ENCODE measurements around the gene B3GAT3. TPM values are rescaled to one million over a fixed set of nuclear protein-coding genes. Genes with fewer than 3 reads are reported as not detected.
A peak's percentile ranks its signal among the peaks of the same experiment; 100 is the strongest.

The B3GAT3 gene
- total RNA-seq, 4 donors from 2014 or later: 28.0 to 47.4 (median 40.8) TPM

GRCh38 chr11:62605467-62605866 is 16.3 kb downstream of the B3GAT3 start:
- H3K36me3 ChIP-seq: no peaks in the 10 kb centered on the region
- H3K4me3 ChIP-seq: no peak overlapping the region
- H3K27ac ChIP-seq: no peak overlapping the region
- TF ChIP-seq POLR2A (IDR thresholded peaks at IDR 0.05) (no peak), POLR2AphosphoS5 (IDR thresholded peaks at IDR 0.05) (no peak), EP300 (IDR thresholded peaks at IDR 0.05; ENCODE audit: low read depth) (no peak)
- TF ChIP-seq, protein P1, sequence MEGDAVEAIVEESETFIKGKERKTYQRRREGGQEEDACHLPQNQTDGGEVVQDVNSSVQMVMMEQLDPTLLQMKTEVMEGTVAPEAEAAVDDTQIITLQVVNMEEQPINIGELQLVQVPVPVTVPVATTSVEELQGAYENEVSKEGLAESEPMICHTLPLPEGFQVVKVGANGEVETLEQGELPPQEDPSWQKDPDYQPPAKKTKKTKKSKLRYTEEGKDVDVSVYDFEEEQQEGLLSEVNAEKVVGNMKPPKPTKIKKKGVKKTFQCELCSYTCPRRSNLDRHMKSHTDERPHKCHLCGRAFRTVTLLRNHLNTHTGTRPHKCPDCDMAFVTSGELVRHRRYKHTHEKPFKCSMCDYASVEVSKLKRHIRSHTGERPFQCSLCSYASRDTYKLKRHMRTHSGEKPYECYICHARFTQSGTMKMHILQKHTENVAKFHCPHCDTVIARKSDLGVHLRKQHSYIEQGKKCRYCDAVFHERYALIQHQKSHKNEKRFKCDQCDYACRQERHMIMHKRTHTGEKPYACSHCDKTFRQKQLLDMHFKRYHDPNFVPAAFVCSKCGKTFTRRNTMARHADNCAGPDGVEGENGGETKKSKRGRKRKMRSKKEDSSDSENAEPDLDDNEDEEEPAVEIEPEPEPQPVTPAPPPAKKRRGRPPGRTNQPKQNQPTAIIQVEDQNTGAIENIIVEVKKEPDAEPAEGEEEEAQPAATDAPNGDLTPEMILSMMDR (IDR thresholded peaks at IDR 0.05): no peak
- H3K9me3 ChIP-seq: no peaks in the 10 kb centered on the region
- DNase-seq: no peak
- 84 to 100% methylated on average over 1 to 5 of the region's 6 CpGs for WGBS, 2 donors (ENCODE audit: low coverage in 1 of 2)
- peaks cover 0 to 29% (median 14%) of the 10 kb centered on the region in 4 donors for H3K4me1 ChIP-seq
- in situ Hi-C loops (cut with MboI; ENCODE audit: low pct_ligation_motif_present in 1 of 4, low pct_unique_long_range_greater_than_20kb in 1 of 4, low sequenced_read_pairs in 3 of 4): no loop called here
- intact Hi-C loops (cut with DNase I; ENCODE audit: low total_unique reads): no loop called here
- H3K27me3 ChIP-seq: no peaks in the 10 kb centered on the region

DNA sequence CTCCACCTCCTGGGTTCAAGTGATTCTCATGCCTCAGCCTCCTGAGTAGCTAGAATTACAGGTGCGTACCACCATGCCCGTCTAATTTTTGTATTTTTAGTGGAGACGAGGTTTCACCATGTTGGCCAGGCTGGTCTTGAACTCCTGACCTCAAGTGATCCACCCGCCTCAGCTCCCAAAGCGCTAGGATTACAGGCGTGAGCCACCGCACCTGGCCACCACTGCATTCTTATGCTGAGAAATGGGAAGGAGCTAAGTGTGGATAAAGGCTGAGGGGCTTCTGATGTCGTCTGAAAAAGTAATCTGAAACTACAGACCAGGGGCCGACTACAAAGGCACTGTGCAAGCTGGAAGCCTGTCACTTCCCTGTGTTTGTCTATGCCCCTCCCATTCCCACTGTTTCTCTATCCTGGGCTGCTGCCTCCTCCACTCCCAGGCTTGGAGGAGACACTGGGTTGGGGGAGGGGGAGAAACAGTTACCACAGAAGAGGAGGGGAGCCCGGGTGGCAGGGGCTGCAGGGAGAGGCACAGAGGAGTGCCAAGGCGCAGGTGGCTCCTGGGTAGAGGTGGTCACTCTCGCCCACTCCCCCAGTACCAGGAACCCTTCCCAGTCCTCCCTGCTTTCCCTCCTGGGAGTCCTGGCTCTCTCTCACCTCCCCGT is 17.2 kb downstream of the B3GAT3 start:
- no peaks in the 10 kb centered on the region for H3K27me3 ChIP-seq
- peaks cover 6 to 34% (median 22%) of the 10 kb centered on the region in 4 donors for H3K4me1 ChIP-seq
- in situ Hi-C loops (cut with MboI; ENCODE audit: low pct_ligation_motif_present in 1 of 4, low pct_unique_long_range_greater_than_20kb in 1 of 4, low sequenced_read_pairs in 3 of 4) (no loop called here), intact Hi-C loops (cut with DNase I; ENCODE audit: low total_unique reads) (no loop called here)
- no peak overlapping the region for H3K4me3 ChIP-seq
- no peaks in the 10 kb centered on the region for H3K9me3 ChIP-seq
- no peaks in the 10 kb centered on the region for H3K36me3 ChIP-seq
- TF ChIP-seq POLR2A (IDR thresholded peaks at IDR 0.05): no peak
- TF ChIP-seq POLR2AphosphoS5 (IDR thresholded peaks at IDR 0.05): no peak
- TF ChIP-seq, protein P1 (IDR thresholded peaks at IDR 0.05): no peak
- no peak for TF ChIP-seq EP300 (IDR thresholded peaks at IDR 0.05; ENCODE audit: low read depth)
- H3K27ac ChIP-seq: no peak overlapping the region
- WGBS, 2 donors (ENCODE audit: low coverage in 1 of 2): 72% methylated on average over 13 of the region's 13 CpGs; no CpG with 5 or more reads in 1 of the 2 donors
- no peak for DNase-seq

DNA sequence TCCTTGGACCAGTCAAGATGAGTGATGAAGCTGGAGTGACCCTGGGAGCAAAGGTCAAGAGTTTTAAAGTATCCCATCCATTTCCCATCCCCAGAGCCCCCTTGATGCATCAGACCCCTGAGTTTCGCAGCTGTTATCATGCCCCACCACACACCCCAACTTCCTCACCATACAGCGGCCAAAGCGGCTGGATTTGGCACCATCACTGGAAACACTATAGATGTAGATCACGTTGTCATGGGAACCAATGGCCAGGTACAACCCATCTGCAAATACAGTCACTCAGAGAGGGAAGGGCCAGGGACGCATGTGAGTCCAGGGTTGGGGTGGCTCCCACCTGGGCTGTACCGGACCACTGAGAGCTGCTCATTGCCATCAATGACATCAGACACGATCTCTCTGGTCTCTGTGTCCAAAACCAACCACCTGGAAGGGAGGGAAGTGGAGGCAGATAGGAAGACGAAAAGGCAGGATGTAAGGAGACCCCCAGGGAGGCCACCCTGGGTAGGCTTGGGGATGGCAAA is 17.9 kb downstream of the B3GAT3 start:
- in situ Hi-C loops (cut with MboI; ENCODE audit: low pct_ligation_motif_present in 1 of 4, low pct_unique_long_range_greater_than_20kb in 1 of 4, low sequenced_read_pairs in 3 of 4) (no loop called here), intact Hi-C loops (cut with DNase I; ENCODE audit: low total_unique reads) (no loop called here)
- 94% methylated on average over 8 of the region's 8 CpGs; no CpG with 5 or more reads in 1 of the 2 donors for WGBS, 2 donors (ENCODE audit: low coverage in 1 of 2)
- H3K4me3 ChIP-seq: no peak overlapping the region
- no peaks in the 10 kb centered on the region for H3K27me3 ChIP-seq
- no peaks in the 10 kb centered on the region for H3K36me3 ChIP-seq
- no peaks in the 10 kb centered on the region for H3K9me3 ChIP-seq
- peak overlapping the region in 1 of 4 donors; percentile 97 for H3K27ac ChIP-seq
- peaks cover 13 to 42% (median 30%) of the 10 kb centered on the region in 4 donors for H3K4me1 ChIP-seq
- TF ChIP-seq, protein P1 (IDR thresholded peaks at IDR 0.05): no peak
- no peak for TF ChIP-seq POLR2AphosphoS5 (IDR thresholded peaks at IDR 0.05)
- TF ChIP-seq POLR2A (IDR thresholded peaks at IDR 0.05): no peak
- no peak for TF ChIP-seq EP300 (IDR thresholded peaks at IDR 0.05; ENCODE audit: low read depth)
- DNase-seq: no peak

GRCh38 chr11:62603072-62603408 is 18.7 kb downstream of the B3GAT3 start:
- H3K27ac ChIP-seq: peak overlapping the region; percentile 96 to 100 (median 98)
- no peak for DNase-seq
- peaks cover 0 to 4% (median 1%) of the 10 kb centered on the region in 4 donors for H3K36me3 ChIP-seq
- peaks cover 13 to 49% (median 34%) of the 10 kb centered on the region in 4 donors for H3K4me1 ChIP-seq
- intact Hi-C loops (cut with DNase I; ENCODE audit: low total_unique reads) (no loop called here), in situ Hi-C loops (cut with MboI; ENCODE audit: low pct_ligation_motif_present in 1 of 4, low pct_unique_long_range_greater_than_20kb in 1 of 4, low sequenced_read_pairs in 3 of 4) (no loop called here)
- WGBS, 2 donors (ENCODE audit: low coverage in 1 of 2): 71% methylated on average over 13 of the region's 13 CpGs; no CpG with 5 or more reads in 1 of the 2 donors
- no peaks in the 10 kb centered on the region for H3K9me3 ChIP-seq
- H3K4me3 ChIP-seq: peak overlapping the region in 3 of 4 donors; percentile 75 to 99 (median 99)
- TF ChIP-seq, protein P1 (IDR thresholded peaks at IDR 0.05): no peak
- TF ChIP-seq POLR2AphosphoS5 (IDR thresholded peaks at IDR 0.05): no peak
- TF ChIP-seq POLR2A (IDR thresholded peaks at IDR 0.05): no peak
- no peak for TF ChIP-seq EP300 (IDR thresholded peaks at IDR 0.05; ENCODE audit: low read depth)
- no peaks in the 10 kb centered on the region for H3K27me3 ChIP-seq
